Right atrium auricular region (tissue), 2 donors: Measurements from ENCODE around the gene METTL15. TPM values are rescaled to one million over a fixed set of nuclear protein-coding genes. Genes with fewer than 3 reads are reported as not detected.
"Not testable (repeated sequence)": the region's sequence is repeated elsewhere in the genome, so short reads cannot be mapped to it uniquely, and the experiment has no call there.

Source experiments
- DNase-seq: peaks from one replicate; pipeline ENCODE4 v3.0.0-alpha.2; 2019; ENCODE audit warnings: low spot score
- H3K27ac ChIP-seq, 2 donors: fragments of 200-600 bp; sonication (generic); 1 replicate in 1 of 2; 2 replicates in 1 of 2; pipeline ENCODE4 v1.5.1; 2016 to 2019
- H3K27me3 ChIP-seq, 2 donors: fragments of 200-600 bp; sonication (generic); one replicate each; pipeline versions ENCODE4 v1.5.1 to v1.6.0; 2017 to 2019
- H3K36me3 ChIP-seq: fragments of 200-600 bp; sonication (generic); one replicate; pipeline ENCODE4 v1.5.1; 2016
- H3K4me1 ChIP-seq, 2 donors: fragments of 200-600 bp; sonication (generic); one replicate each; pipeline versions ENCODE4 v1.5.1 to v1.6.0; 2017 to 2019
- H3K4me3 ChIP-seq, 2 donors: fragments of 200-600 bp; sonication (generic); 1 replicate in 1 of 2; 2 replicates in 1 of 2; pipeline ENCODE4 v1.5.1; 2017 to 2019; ENCODE audit warnings: mild to moderate bottlenecking in 1 of 2, moderate library complexity in 1 of 2
- H3K9me3 ChIP-seq, 2 donors: fragments of 200-600 bp; sonication (generic); one replicate each; pipeline ENCODE4 v1.5.1; 2019
- total RNA-seq, 2 donors: library from RNA; depleted of rRNA; stranded (reverse); fragments of >200 nt; gene quantifications; one replicate each; pipeline ENCODE4 v1.1.0, GENCODE V29; 2016
- TF ChIP-seq, protein P1 (sequence below), 2 donors: fragments of 200-600 bp; sonication (generic); IDR thresholded peaks; one replicate each; pipeline ENCODE4 v1.5.1; 2019; ENCODE audit warnings: antibody characterized with exemption in 2 of 2

METTL15 gene
- total RNA-seq, 2 donors from 2014 or later, result 5.3 to 9.5 TPM

DNA sequence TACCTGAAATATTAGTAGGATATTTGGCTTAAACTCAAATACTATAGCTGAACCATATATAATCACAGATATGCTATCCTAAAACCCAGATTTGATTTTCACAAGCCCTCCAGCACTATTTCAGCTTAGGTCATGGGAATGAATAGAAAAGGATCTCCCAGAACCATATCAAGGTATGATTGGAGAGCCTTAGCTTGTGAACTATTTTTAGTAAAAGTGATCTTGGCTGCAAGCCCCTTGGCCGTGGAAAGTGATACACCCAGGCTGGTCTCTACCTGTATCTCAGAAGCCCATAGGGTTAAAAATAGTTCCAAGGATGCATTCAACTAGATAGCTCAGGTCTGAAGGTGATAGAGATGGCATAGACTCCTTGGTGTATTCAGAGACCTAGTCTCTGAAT, 9.9 kb upstream of the METTL15 start:
- Histone ChIP-seq H3K27me3 (no peaks in the 10 kb centered on the region), H3K4me3 (no peak overlapping the region), H3K27ac (no peak overlapping the region), H3K36me3 (no peaks in the 10 kb centered on the region), H3K4me1 (no peaks in the 10 kb centered on the region), H3K9me3 (no peaks in the 10 kb centered on the region)
- DNase-seq, result no peak
- TF ChIP-seq, protein P1, sequence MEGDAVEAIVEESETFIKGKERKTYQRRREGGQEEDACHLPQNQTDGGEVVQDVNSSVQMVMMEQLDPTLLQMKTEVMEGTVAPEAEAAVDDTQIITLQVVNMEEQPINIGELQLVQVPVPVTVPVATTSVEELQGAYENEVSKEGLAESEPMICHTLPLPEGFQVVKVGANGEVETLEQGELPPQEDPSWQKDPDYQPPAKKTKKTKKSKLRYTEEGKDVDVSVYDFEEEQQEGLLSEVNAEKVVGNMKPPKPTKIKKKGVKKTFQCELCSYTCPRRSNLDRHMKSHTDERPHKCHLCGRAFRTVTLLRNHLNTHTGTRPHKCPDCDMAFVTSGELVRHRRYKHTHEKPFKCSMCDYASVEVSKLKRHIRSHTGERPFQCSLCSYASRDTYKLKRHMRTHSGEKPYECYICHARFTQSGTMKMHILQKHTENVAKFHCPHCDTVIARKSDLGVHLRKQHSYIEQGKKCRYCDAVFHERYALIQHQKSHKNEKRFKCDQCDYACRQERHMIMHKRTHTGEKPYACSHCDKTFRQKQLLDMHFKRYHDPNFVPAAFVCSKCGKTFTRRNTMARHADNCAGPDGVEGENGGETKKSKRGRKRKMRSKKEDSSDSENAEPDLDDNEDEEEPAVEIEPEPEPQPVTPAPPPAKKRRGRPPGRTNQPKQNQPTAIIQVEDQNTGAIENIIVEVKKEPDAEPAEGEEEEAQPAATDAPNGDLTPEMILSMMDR (IDR thresholded peaks at IDR 0.05), result no peak

DNA sequence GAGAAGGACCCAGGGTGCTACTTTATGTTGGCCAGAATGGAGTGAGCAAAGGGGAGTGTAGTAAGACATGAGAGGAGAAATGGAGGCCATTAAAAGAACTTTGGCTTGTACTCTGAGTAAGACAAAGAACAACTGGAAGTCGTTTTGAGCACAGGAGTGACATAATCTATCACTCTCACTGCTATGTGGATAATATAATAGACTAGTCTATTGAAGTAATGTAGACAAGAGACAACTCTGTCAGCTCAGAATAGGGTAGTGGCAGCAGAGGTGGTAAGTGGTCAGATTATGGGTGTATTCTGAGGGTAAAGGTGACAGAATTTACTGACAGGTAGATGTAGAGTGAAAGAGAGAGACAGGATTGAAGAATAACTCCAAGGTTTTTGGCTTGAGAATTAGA, 8.5 kb upstream of the METTL15 start:
- TF ChIP-seq, protein P1 (IDR thresholded peaks at IDR 0.05), result no peak
- no peak overlapping the region for H3K4me3 ChIP-seq
- no peaks in the 10 kb centered on the region for H3K4me1 ChIP-seq
- no peak for DNase-seq
- H3K36me3 ChIP-seq, result no peaks in the 10 kb centered on the region
- H3K9me3 ChIP-seq, result no peaks in the 10 kb centered on the region
- H3K27ac ChIP-seq, result no peak overlapping the region
- no peaks in the 10 kb centered on the region for H3K27me3 ChIP-seq

DNA sequence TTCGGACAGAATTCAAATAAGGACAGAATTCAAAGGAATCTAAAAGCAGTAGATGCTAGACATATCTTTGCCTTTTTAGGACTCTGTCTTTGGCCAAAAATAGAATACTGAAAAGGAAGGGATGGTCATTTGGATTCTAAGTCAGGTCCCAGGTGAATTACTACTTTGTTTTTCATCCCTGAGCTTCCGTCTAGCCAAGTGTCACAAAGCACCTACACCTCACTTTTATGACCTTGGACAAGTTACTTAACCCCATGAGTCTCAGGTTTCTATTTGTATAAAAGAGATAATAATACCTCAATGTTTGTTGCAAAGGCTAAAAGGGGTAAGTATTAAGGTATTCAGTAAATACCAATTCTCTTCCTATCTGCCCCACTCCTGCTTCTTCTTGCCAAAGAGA, 7.5 kb upstream of the METTL15 start:
- TF ChIP-seq, protein P1 (IDR thresholded peaks at IDR 0.05), result no peak
- H3K27ac ChIP-seq, result no peak overlapping the region
- no peaks in the 10 kb centered on the region for H3K36me3 ChIP-seq
- H3K4me3 ChIP-seq, result no peak overlapping the region
- no peaks in the 10 kb centered on the region for H3K9me3 ChIP-seq
- no peak for DNase-seq
- no peaks in the 10 kb centered on the region for H3K27me3 ChIP-seq
- H3K4me1 ChIP-seq, result no peaks in the 10 kb centered on the region

DNA sequence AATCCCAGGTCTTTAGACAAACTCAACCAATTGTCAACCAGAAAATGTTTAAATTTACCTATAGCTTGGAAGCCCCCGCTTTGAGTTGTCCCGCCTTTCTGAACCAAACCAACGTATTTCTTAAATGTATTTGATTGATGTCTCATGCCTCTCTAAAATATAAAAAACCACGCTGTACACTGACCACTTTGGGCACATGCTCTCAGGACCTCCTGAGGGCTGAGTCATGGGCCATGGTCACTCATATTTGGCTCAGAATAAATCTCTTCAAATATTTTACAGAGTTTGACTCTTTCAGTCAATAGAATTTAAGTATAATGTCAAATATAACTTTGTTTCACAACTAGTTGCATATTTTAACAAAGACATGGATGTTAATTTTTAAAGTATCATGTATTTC, 5.9 kb upstream of the METTL15 start:
- DNase-seq, H3K4me3 ChIP-seq, H3K27me3 ChIP-seq, H3K9me3 ChIP-seq, H3K27ac ChIP-seq, H3K36me3 ChIP-seq, H3K4me1 ChIP-seq: not testable (repeated sequence)

DNA sequence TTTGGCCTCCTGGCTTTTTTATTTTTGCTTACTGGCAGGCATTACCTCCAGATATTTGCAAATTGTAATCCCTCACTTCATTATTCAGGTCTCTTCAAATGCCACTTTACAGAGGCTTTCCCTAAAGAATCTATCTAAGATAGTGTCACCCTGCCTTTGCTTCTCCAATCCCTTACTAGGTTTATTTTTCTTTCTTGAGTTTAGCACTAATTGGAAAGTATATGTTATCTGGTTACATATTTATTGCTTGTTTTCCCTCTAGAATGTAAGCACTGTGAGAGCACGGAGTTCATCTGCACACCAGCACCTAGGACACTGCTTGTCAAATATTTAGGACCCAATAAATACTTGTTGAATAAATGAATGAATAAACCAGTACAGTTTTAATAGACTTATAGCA, 3.8 kb upstream of the METTL15 start:
- DNase-seq, result no peak
- H3K27ac ChIP-seq, result no peak overlapping the region

DNA sequence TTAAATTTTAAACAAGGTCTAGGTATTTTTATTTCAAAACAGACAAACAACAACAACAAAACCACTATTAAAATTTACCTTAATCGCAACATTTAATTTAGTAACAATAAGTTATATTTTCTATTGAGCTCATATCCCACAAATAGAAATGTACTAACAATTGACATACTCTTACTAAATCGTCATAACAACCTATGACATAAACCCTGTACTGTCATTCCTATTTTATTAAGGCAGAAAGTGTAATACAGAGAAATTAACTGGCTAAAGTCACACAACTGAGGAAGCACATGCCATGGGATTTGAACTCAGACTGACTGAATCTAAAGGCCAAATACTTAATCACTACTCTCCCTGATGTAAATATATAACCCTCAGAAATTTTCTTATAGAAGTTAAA, 3.2 kb upstream of the METTL15 start:
- H3K36me3 ChIP-seq, result no peaks in the 10 kb centered on the region
- no peaks in the 10 kb centered on the region for H3K27me3 ChIP-seq
- H3K4me1 ChIP-seq, result peaks cover 0 to 22% of the 10 kb centered on the region in 2 donors
- H3K9me3 ChIP-seq, result no peaks in the 10 kb centered on the region
- TF ChIP-seq, protein P1 (IDR thresholded peaks at IDR 0.05), result no peak
- H3K27ac ChIP-seq, result no peak overlapping the region
- no peak for DNase-seq
- no peak overlapping the region for H3K4me3 ChIP-seq

More for the DNA sequence above, 3.8 kb upstream of the METTL15 start:
- no peaks in the 10 kb centered on the region for H3K9me3 ChIP-seq
- H3K36me3 ChIP-seq, result no peaks in the 10 kb centered on the region
- no peak overlapping the region for H3K4me3 ChIP-seq
- TF ChIP-seq, protein P1 (IDR thresholded peaks at IDR 0.05), result no peak
- H3K27me3 ChIP-seq, result no peaks in the 10 kb centered on the region
- peaks cover 0 to 17% of the 10 kb centered on the region in 2 donors for H3K4me1 ChIP-seq
